Activated CD4-positive, alpha-beta T cell treated with anti-CD3 and anti-CD28 coated beads, Interleukin-10, Interleukin-2, amounts not matched to agents 100 ng/mL and 50 ng/mL, durations not matched to agents 16 hours and 8 hours (primary cell): ENCODE measurements around the gene ELP5.

Experiments used
- DNase-seq: peaks from one replicate; pipeline ENCODE4 v3.0.0-alpha.2; 2020

Gene ELP5

DNA sequence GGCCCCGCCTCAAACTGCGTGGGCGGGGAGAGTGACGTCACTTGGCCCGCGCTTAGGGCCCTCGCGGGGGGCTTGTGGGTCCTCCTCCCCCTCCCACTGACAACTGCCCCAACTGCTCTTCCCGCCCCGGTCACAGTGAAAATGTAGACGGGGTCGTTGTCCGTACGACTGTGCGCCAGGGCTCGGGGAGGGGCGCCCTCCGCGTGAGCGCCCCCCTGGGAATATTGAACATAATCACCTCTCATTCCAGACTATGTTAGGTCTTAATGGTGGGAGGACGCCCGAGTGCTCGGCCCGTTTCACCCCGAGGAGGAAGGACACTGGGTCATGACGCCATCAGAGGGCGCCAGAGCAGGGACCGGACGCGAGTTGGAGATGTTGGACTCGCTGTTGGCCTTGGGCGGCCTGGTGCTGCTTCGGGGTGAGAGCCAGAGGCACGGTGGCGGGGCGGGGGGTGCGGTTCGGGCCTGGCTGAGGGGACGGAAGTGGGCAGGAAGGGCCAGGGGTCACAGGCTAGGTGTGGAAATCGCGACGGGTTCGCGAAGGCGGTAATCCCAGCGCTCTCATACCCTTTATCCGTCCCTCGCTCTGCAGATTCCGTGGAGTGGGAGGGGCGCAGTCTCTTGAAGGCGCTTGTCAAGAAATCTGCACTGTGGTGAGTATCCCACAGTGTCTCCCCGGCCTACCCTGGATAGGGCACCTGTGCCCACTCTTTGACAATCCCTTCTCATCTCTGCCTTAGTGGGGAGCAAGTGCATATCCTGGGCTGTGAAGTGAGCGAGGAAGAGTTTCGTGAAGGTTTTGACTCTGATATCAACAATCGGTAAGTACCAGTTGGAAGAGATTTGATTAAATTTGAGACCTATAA lies at the start of gene ELP5:
TSS of gene ELP5 (plus strand) at position 40 of the 868 bp plus-strand sequence. CDS start at position 376, 336 bp downstream.
- DNase-seq: peak; percentile 94

- no peak for DNase-seq
Observed at GRCh38 chr17:7203391-7203790, 48.6 kb upstream of the ELP5 start.

GRCh38 chr17:7204336-7204735 lies 47.7 kb upstream of the ELP5 start:
- DNase-seq: no peak

GRCh38 chr17:7204828-7205461 lies 47.1 kb upstream of the ELP5 start:
- DNase-seq: peak; percentile 92

- no peak for DNase-seq
Observed at GRCh38 chr17:7205561-7205960, 46.5 kb upstream of the ELP5 start.

- DNase-seq: no peak
Observed at GRCh38 chr17:7207120-7208001, 44.7 kb upstream of the ELP5 start.

DNA sequence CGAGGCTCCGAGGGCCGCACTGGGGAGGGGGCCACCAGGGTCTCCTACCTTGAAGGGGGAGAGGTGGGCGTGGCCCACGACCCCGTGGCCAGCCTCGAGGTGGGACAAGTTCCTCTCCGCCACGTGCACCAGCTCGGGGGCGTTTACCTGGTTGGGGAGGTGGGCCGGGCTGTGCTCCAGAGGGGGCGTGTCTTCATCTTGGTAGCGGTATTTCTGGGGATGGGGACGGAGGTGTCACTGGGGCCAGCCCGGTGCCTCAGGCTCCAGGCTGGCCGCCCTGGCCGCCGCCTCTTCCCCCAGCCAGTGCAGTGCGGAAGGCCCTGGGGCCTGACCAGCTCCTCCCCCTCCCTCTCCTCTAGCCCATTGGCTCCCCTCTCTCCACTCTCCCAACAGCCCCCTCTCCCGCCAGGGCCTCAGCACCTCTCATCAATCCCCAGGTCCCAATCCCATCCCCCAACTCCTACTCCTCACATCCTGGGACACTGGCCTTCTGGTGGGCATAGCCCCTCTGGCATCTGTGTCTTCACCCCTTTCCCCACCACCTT lies 43.9 kb upstream of the ELP5 start:
- no peak for DNase-seq

- no peak for DNase-seq
Observed at GRCh38 chr17:7208754-7209460, 43.1 kb upstream of the ELP5 start.

DNA sequence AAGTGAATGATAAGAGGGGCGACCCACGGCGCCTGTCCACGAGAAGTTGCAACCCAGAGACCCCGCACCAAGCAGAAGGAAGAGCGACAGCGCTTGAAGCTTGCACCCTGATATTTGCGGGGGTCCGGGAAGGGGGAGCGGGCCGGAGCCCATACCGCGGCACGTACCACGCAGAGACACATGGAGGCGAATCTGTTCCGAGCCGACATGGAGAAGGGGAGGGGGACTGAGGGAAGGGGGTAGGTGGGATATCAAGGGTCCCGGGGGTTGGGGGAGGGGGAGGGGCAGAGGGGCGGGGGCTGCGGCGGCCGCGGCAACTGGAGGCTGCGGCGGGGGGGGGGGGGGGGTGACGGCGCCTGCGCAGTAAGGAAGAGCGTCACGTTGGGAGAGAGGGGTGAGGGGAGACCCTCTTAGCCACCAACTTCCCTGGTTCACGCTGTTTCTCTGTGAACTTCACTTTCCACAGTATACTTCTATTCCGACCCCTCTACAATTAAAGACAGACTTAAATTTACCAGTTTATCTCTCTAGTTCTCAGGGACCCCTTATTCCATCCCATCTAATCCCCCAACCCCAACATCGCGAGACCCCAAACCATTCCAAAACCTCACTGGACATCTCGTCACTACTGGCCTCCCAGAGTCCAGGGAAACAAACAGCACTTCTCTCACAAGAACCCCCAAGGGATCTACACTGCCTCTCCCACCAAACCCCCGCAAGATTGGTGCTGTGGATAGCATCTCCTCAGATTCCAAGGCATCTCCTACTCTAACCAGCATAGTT lies 40.3 kb upstream of the ELP5 start:
- no peak for DNase-seq

DNA sequence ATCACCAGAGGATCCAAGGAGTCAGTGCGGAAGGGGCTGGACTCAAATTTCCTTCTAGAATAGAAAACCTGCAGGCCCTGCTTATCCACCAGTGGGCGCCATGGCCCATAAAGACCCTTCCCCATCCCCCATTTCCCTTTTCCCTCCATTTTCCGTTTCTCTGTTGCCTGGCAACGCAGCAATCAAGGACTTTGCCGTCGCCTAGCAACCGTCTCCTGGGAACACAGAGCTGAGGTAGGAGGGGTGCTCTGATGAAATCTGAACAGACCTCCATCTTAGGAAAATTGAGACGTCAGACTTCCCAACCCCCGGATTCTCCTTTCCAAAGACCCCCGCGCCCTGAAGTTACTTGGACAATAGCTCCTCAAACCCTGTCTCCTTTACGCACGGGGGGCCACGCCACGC lies 38.1 kb upstream of the ELP5 start:
- DNase-seq: peak; percentile 63

DNA sequence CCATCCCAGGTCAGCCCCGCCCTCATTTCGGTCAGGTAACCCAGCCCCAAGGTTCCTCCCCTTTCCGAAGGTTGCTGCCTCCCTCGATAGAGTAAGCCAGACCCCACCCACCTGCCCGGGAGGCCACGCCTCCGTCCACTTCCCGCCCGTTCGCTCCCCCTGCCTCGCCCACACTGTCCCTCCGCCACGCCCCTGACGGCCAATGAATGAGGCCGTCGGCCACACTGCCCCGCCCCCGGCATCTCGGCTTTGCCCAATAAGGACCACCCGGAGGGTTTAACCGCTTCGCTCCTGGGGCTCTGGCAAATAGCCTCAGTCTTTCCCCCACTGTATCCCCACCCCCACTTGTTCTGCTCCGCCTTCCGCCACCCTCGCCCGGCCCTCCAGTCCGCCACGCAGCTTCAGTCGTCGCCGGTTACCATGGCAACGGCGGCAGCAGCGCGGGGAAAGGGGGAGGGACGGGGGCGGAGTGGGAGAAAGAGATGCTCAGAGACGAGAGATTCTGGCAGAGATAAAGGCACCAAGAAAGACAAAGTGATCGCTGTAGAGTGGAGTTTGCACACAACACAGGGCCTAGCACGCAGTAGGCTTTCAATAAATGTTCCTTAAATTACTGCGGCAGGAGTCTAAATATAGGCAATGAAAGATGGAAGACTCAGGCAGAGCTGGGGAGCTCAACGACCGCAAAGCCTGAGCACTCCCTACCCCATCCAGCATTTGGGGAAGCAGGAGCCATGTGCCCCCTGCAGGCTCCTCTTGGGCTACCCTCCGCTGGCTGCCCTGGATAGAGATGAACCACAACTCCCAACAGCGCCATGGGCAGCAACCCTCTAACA lies 37.5 kb upstream of the ELP5 start:
- DNase-seq: peak; percentile 99

- DNase-seq: no peak
Observed at GRCh38 chr17:7215136-7215638, 36.8 kb upstream of the ELP5 start.

DNA sequence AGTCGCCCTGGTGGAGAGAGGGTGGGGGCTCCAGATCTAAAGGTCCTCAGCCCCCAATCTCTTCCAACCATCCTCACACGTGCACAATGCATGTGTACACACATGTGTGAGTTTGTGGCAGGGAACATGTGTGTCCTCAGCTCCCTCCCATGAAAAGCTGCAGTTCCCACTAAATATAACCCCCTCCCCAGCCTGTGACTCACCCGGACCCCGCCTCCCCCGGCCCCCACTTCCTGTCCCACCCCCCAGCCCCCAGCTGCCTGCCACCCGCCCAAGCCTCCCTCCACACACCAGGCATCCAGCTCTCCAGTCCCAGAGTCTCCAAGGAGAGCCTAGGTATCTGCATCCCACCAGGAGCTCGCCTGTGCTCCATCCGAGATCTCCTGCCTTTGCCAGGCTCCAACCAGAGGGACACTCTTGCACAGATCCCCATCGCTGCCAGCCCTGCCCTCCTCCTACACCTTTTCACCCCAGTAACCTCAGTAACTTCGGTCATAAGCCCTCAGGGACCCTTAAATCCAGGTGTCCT lies 36.3 kb upstream of the ELP5 start:
- no peak for DNase-seq

- no peak for DNase-seq
Observed at GRCh38 chr17:7216242-7217112, 35.5 kb upstream of the ELP5 start.

GRCh38 chr17:7217113-7217987 lies 34.7 kb upstream of the ELP5 start:
- no peak for DNase-seq

DNA sequence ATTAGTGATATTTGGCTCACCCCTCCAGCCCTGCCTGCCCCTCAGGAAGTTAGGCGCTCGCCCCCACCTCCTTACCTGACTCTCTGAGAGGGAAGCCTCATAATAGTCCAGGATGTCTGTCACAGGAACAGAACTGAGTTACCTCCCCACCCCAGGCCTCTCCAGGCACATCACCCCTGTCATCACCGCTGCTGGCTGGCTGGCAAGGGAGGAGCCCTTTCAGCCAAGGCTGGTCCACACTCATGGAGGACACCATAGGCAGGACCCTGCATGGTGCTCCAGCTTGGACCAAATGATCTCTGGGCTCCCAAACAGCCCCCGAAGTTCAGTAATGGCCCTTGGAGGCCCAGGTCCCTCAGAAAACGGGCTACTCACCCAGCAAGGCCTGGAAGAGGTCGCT lies 33.8 kb upstream of the ELP5 start:
- no peak for DNase-seq

GRCh38 chr17:7218758-7219157 lies 33.3 kb upstream of the ELP5 start:
- no peak for DNase-seq

DNA sequence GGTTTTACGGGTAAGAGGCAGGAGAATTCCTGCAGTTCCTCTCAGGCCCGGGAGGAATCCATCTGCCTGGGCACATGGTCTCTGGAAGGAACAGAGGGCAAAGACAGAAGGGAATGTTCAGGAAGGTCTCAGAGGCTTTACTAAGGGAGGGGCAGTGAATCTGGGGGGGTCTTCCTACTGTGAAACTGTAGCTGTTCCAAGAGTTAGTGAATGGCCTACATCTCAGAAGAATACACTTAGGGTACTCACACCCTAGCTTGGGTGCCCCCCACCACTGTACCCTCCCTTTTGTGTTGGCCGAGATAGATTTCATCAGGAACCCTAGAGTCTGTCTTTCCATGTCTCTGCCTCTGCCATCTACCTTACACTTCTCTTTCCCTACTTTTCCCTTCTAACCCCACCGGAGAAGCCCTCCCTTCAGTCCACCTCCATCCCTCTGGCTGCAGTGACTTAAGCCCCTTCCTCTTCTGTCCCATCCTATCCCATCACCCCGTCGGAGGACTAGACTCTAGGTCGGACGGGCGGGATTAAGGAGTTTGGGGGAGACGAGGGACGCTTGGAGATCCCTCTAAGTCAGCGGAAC lies 32.7 kb upstream of the ELP5 start:
- no peak for DNase-seq
